ENCODE data around the gene EGR4.

GRCh38 chr2:73269686-73270465 lies 23.5 kb downstream of the EGR4 start:
- TF ChIP-seq, protein P1, sequence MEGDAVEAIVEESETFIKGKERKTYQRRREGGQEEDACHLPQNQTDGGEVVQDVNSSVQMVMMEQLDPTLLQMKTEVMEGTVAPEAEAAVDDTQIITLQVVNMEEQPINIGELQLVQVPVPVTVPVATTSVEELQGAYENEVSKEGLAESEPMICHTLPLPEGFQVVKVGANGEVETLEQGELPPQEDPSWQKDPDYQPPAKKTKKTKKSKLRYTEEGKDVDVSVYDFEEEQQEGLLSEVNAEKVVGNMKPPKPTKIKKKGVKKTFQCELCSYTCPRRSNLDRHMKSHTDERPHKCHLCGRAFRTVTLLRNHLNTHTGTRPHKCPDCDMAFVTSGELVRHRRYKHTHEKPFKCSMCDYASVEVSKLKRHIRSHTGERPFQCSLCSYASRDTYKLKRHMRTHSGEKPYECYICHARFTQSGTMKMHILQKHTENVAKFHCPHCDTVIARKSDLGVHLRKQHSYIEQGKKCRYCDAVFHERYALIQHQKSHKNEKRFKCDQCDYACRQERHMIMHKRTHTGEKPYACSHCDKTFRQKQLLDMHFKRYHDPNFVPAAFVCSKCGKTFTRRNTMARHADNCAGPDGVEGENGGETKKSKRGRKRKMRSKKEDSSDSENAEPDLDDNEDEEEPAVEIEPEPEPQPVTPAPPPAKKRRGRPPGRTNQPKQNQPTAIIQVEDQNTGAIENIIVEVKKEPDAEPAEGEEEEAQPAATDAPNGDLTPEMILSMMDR (IDR thresholded peaks at IDR 0.05; ENCODE audit: insufficient read depth, low read depth, low read length), result no peak
- no peak for TF ChIP-seq EZH2 (IDR thresholded peaks at IDR 0.05; ENCODE audit: insufficient read depth, low read length)

Measured in astrocyte (in vitro differentiated cells and primary cell).